ENCODE measurements around the gene NKTR. TPM values are rescaled to one million over a fixed set of nuclear protein-coding genes. Genes with fewer than 3 reads are reported as not detected.

The NKTR gene
- total RNA-seq, 1 experiment from 2014 or later = 70.5 TPM

DNA sequence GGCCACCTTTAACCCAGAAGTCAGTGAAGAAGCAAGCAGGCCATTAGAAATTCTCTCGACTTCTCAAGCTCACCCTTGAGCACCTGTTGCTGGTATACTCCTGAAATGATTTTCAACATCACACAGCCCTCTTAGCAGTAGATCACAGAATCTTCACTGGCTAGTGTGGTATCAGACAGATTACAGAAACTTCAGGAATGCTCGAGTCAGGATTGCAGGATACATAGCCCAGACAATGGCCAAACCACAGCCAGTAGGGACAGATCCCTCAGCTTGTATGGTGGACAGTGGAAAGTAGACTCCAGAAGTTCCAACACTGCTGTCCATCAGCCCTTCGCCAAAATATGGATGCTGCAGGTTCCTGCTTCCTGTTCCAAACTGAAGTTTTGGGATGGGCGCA, 80.3 kb downstream of the NKTR start:
- CTCF ChIA-PET = no interaction called here

GRCh38 chr3:42681361-42682038, 81.0 kb downstream of the NKTR start:
- H3K27ac ChIP-seq = no peak overlapping the region
- no peaks in the 10 kb centered on the region for H3K9me2 ChIP-seq (ENCODE audit: insufficient read depth)
- no peak overlapping the region for H2AFZ ChIP-seq
- H3F3A ChIP-seq (ENCODE audit: insufficient read depth, low read depth) = no peaks in the 10 kb centered on the region
- intact Hi-C loops (cut with micrococcal nuclease; ENCODE audit: unreplicated experiment) = no loop called here
- H3K36me3 ChIP-seq (ENCODE audit: low read depth) = no peaks in the 10 kb centered on the region
- ChIA-PET CTCF (no interaction called here), POLR2A (ENCODE audit: unreplicated experiment) (no interaction called here)
- no peak overlapping the region for H3K4me2 ChIP-seq
- H3K9me3 ChIP-seq (ENCODE audit: insufficient read depth, low read depth) = no peaks in the 10 kb centered on the region
- TF ChIP-seq CTCF (conservative IDR thresholded peaks at IDR 0.05) (no peak), EZH2 (IDR thresholded peaks at IDR 0.05; ENCODE audit: low read depth) (no peak)
- peaks cover 21% of the 10 kb centered on the region for H3K4me1 ChIP-seq (replicated peaks; ENCODE audit: insufficient read depth)
- H3K79me2 ChIP-seq (ENCODE audit: low read depth) = no peaks in the 10 kb centered on the region
- H3K4me3 ChIP-seq = no peak overlapping the region
- H3K27me3 ChIP-seq (ENCODE audit: insufficient read depth, low read depth) = no peaks in the 10 kb centered on the region
- no TSS peak for BruUV-seq (replicated peaks)
- H4K20me1 ChIP-seq (ENCODE audit: insufficient read depth) = no peaks in the 10 kb centered on the region
- DNase-seq = no peak

More for the DNA sequence above, 80.3 kb downstream of the NKTR start:
- DNase-seq = no peak
- Histone ChIP-seq H3K79me2 (ENCODE audit: low read depth) (no peaks in the 10 kb centered on the region), H3F3A (ENCODE audit: insufficient read depth, low read depth) (no peaks in the 10 kb centered on the region), H3K27me3 (ENCODE audit: insufficient read depth, low read depth) (no peaks in the 10 kb centered on the region), H3K27ac (no peak overlapping the region), H3K4me1 (replicated peaks; ENCODE audit: insufficient read depth) (peaks cover 21% of the 10 kb centered on the region), H2AFZ (no peak overlapping the region), H3K36me3 (ENCODE audit: low read depth) (no peaks in the 10 kb centered on the region), H3K4me3 (no peak overlapping the region), H4K20me1 (ENCODE audit: insufficient read depth) (no peaks in the 10 kb centered on the region), H3K9me2 (ENCODE audit: insufficient read depth) (no peaks in the 10 kb centered on the region), H3K9me3 (ENCODE audit: insufficient read depth, low read depth) (no peaks in the 10 kb centered on the region), H3K4me2 (no peak overlapping the region)
- intact Hi-C loops (cut with micrococcal nuclease; ENCODE audit: unreplicated experiment) = no loop called here
- POLR2A ChIA-PET (ENCODE audit: unreplicated experiment) = no interaction called here
- no peak for TF ChIP-seq EZH2 (IDR thresholded peaks at IDR 0.05; ENCODE audit: low read depth)
- TF ChIP-seq CTCF (conservative IDR thresholded peaks at IDR 0.05) = no peak
- BruUV-seq (replicated peaks) = no TSS peak

DNA sequence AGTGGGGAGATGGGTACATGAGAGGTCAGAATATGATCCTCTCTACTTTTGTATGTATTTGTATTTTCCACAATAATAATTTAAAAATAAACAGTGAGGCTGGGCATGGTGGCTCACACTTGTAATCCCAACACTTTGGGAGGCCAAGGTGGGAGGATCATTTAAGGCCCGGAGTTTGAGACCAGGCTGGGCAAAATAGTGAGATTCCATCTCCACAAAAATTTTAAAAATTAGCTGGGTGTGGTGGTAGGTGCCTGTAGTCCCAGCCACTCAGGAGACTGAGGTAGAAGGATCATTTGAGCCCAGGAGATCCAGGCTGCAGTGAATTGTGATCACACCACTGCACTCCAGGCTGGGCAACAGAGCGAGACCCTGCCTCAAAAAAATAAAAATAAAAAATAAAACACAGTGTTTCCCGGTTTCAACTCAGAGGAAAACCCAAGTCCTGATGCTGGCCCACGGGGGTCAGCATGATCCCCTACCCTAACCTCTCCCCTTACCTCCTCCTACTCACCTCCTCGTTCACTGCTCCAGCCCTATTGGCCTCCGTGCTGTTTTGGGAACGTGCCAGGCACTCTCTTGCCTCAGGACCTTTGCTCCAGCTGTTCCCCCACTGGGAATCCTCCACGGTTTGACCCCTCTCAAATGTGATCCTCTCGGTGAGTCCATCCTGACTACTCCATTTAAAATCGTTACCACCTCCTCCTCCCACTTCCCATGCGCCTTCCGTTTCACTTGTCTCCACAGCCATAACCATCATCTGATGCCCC, 82.0 kb downstream of the NKTR start:
- Histone ChIP-seq H3K4me3 (no peak overlapping the region), H3K27ac (no peak overlapping the region), H3K4me2 (no peak overlapping the region), H3K9me3 (ENCODE audit: insufficient read depth, low read depth) (no peaks in the 10 kb centered on the region), H3K79me2 (ENCODE audit: low read depth) (no peaks in the 10 kb centered on the region), H3K36me3 (ENCODE audit: low read depth) (no peaks in the 10 kb centered on the region), H3K4me1 (replicated peaks; ENCODE audit: insufficient read depth) (peaks cover 21% of the 10 kb centered on the region), H3K27me3 (ENCODE audit: insufficient read depth, low read depth) (no peaks in the 10 kb centered on the region), H3K9me2 (ENCODE audit: insufficient read depth) (no peaks in the 10 kb centered on the region), H3F3A (ENCODE audit: insufficient read depth, low read depth) (no peaks in the 10 kb centered on the region), H2AFZ (no peak overlapping the region), H4K20me1 (ENCODE audit: insufficient read depth) (no peaks in the 10 kb centered on the region)
- TF ChIP-seq CTCF (conservative IDR thresholded peaks at IDR 0.05) = no peak
- TF ChIP-seq EZH2 (IDR thresholded peaks at IDR 0.05; ENCODE audit: low read depth) = no peak
- DNase-seq = no peak
- intact Hi-C loops (cut with micrococcal nuclease; ENCODE audit: unreplicated experiment) = no loop called here
- no TSS peak for BruUV-seq (replicated peaks)
- CTCF ChIA-PET = no interaction called here
- POLR2A ChIA-PET (ENCODE audit: unreplicated experiment) = no interaction called here
